ENCODE results near the gene ANKDD1B. TPM values are rescaled to one million over a fixed set of nuclear protein-coding genes. Genes with fewer than 3 reads are reported as not detected.

The ANKDD1B gene
- total RNA-seq, 4 donors from 2014 or later, result 0.51 to 1.5 TPM; not detected in 2

DNA sequence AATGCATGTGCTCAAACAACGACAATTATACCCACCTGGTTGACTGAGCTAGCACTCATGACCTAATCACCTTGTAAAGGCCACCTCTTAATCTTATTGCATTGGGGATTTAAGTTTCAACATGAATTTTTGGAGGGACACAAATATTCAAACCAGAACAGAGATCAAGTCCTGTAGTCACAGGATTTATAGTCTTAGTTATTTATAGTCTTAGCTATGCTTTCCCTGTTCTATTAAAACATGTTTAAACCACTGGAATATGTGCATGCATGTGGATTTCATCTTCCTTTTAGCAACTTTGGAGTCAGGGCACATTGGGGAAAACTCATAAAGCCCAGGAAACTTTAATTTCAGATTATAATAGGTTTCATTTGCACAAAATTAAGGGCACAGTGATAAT lies 26.7 kb downstream of the ANKDD1B start:
- TF ChIP-seq, protein P1, sequence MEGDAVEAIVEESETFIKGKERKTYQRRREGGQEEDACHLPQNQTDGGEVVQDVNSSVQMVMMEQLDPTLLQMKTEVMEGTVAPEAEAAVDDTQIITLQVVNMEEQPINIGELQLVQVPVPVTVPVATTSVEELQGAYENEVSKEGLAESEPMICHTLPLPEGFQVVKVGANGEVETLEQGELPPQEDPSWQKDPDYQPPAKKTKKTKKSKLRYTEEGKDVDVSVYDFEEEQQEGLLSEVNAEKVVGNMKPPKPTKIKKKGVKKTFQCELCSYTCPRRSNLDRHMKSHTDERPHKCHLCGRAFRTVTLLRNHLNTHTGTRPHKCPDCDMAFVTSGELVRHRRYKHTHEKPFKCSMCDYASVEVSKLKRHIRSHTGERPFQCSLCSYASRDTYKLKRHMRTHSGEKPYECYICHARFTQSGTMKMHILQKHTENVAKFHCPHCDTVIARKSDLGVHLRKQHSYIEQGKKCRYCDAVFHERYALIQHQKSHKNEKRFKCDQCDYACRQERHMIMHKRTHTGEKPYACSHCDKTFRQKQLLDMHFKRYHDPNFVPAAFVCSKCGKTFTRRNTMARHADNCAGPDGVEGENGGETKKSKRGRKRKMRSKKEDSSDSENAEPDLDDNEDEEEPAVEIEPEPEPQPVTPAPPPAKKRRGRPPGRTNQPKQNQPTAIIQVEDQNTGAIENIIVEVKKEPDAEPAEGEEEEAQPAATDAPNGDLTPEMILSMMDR (IDR thresholded peaks at IDR 0.05; ENCODE audit: low read depth), result no peak

DNA sequence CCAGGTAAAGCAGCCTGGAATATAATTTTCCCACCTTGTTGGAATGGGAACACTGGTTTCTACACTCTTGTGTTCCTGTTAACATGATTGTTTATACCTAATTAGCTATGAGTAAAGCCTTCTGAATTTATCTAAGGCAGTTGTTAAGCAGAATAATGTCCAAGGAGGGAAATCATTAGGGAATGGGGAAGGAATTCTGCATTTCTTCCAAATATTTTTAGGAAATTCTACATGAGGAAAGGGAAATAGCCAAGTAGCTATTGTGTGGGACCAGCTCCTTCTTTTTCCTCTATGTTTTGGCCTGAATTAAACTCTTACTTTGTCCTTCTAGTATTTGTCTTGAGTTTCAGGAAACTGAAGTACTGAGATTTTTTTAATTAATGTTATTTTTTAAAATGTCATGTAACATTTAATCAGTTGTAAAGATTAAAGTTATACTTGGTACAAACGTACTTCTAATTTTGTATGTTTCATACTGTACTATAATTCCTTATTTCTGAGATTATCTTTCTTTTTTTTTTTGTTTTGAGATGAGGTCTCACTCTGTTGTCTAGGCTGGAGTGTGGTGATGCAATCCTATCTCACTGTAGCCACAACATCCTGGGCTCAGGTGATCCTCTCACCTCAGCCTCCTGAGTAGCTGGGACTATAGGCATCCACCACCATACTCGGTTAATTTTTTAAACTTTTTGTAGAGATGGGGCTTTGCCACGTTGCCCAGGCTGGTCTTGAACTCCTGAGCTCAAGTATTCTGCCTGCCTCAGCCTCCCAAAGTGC lies 28.5 kb downstream of the ANKDD1B start:
- TF ChIP-seq, protein P1 (IDR thresholded peaks at IDR 0.05; ENCODE audit: low read depth), result no peak

DNA sequence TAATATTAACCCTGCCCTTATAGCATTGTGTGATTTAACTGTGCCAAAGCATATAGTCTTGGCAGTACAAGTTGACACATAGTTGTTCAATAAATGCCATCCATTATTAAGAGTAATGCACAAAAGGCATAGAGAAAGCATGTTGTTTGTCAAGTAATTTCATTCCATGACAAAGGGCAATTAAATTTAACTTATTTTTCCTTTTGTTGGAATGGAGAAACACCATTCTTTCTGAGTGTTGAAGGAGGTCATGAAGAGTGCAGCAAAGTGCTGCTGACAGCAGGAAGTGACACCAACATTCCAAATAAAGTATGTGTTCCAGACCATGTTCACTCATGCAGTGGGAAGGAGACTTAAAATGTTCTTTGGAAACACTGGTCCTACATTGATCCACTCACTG lies 29.1 kb downstream of the ANKDD1B start:
- TF ChIP-seq, protein P1 (IDR thresholded peaks at IDR 0.05; ENCODE audit: low read depth), result no peak

DNA sequence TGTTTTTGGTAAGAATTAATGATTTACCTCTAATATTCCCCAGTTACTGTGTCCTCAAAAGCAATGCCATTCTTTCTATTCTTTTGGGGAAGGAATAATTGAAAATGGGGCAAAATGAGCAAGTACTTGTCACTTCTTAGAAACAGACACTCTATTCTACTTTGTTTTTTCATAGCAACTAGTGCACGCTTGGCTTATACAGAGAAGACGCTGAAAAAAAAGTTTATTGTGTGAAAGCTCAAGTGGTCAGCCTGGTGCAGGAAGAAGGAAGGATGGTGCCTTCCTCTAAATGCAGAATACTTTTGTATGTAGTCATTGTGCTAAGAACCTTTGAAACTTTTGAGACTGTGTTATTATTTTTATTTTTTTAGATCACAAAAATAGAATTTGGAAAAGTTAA lies 29.6 kb downstream of the ANKDD1B start:
- TF ChIP-seq, protein P1 (IDR thresholded peaks at IDR 0.05; ENCODE audit: low read depth), result no peak

DNA sequence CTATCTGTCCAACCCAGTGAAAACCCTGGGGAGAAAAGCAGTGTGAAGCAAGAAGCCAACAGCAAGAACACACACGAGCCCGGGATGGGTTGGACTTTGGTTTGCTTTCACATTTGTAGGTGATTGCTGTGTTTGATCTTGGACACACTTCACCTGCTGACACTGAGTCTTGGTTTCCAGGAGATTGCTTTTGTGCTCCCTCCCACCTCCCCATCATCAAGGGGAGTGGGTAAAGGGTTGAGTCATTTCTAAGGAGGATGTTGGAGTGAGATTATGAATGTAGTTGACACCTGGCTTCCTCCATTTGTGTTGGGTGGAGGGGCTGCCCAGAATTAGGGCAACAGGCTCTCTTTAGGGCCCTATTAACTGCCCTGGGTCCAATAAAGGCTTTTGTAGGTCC lies 37.5 kb downstream of the ANKDD1B start:
- TF ChIP-seq, protein P1 (IDR thresholded peaks at IDR 0.05; ENCODE audit: low read depth), result no peak

DNA sequence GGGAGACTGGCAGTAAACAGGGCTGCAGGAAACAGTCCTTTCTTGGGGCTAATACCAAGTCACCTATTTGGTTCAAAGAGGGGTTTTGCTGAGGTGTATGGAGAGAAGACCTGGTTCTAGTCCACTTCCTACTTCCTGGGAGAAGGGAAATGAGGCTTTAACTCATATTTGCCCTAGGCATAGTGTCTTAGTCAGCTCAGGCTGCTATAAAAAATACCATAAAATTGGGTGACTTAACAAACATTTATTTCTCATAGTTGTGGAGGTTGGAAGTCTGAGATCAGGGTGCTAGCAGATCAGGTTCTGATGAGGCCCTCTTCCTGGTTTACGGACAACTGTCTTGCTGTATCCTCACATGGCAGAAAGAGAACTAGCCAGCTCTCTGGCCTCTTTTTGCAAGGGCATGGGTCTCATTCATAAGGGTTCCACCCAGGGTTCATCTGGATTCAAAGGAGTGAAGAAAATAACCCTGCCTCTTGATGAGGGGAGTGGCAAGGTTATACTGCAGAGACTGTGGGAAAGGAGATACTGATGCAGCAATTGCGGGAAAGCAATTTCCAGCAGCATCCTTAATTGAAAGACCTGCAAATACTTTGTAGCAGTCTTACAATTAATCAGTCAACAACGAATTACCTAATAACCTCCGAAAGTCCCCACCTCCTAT lies 40.5 kb downstream of the ANKDD1B start:
- TF ChIP-seq, protein P1 (IDR thresholded peaks at IDR 0.05; ENCODE audit: low read depth), result no peak

DNA sequence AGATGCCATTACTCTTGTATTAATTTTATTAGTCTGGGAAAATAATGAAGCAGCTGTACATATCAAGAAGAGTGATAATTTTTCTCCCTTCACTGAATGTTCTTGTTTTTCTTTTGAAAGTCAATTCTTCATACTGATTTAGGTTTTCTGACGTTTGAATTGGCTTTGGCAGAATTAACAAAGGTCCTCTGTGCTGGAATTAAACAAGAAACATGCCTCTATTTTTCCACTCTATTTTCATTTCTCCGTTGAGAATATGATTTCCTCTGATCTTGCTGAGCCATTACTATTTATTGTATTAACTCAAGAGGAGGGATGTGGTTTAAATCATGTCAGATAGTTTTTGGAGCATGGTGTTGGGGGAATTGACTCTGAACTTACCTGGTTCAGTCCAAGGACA lies 42.3 kb downstream of the ANKDD1B start:
- TF ChIP-seq, protein P1 (IDR thresholded peaks at IDR 0.05; ENCODE audit: low read depth), result no peak

All from subcutaneous adipose tissue (tissue), 4 donors.